Activated naive CD4-positive, alpha-beta T cell treated with anti-CD3 and anti-CD28 coated beads, Interleukin-2, amount 50 U/mL, for 72 hours (primary cell): ENCODE measurements around the gene INSYN2A. TPM values are rescaled to one million over a fixed set of nuclear protein-coding genes. Genes with fewer than 3 reads are reported as not detected.

Experiments
- ATAC-seq, 2 donors: fragments of 150-1000 bp; cut with Tn5 transposase; 2 replicates each; pipeline ENCODE4 v1.10.0; 2021; ENCODE audit warnings: mild to moderate bottlenecking in 2 of 2, moderate library complexity in 2 of 2
- DNase-seq, 2 donors: peaks; one replicate each; pipeline ENCODE4 v3.0.0; 2021 to 2022; ENCODE audit warnings: low spot score in 2 of 2
- H3K27ac Mint-ChIP-seq, 2 donors: one replicate each; pipeline ENCODE4 v1.8.0; 2022; ENCODE audit warnings: mild to moderate bottlenecking in 2 of 2, mixed read lengths in 2 of 2
- H3K36me3 Mint-ChIP-seq, 2 donors: one replicate each; pipeline ENCODE4 v1.8.0; 2022; ENCODE audit warnings: mixed read lengths in 2 of 2
- H3K9me3 Mint-ChIP-seq, 2 donors: one replicate each; pipeline ENCODE4 v1.8.0; 2022; ENCODE audit warnings: mixed read lengths in 2 of 2
- total RNA-seq, 2 donors: library from RNA; stranded (reverse); gene quantifications; one replicate each; pipeline ENCODE4 v1.2.3, GENCODE V29; 2022

Gene INSYN2A, protein sequence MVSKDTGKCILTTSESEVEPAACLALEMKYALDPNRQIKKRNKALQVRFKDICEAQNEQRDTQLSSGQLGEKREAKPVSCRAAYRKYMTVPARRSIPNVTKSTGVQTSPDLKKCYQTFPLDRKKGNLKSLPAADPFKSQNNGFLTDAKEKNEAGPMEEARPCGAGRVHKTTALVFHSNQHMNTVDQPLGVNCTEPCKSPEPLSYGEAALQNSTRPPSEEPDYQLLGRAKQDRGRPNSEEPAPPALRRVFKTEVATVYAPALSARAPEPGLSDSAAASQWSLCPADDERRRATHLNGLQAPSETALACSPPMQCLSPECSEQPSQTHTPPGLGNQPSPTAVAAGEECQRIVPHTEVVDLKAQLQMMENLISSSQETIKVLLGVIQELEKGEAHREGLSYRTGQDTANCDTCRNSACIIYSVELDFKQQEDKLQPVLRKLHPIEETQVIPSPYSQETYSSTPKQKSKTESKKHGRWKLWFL
- total RNA-seq, result not detected

DNA sequence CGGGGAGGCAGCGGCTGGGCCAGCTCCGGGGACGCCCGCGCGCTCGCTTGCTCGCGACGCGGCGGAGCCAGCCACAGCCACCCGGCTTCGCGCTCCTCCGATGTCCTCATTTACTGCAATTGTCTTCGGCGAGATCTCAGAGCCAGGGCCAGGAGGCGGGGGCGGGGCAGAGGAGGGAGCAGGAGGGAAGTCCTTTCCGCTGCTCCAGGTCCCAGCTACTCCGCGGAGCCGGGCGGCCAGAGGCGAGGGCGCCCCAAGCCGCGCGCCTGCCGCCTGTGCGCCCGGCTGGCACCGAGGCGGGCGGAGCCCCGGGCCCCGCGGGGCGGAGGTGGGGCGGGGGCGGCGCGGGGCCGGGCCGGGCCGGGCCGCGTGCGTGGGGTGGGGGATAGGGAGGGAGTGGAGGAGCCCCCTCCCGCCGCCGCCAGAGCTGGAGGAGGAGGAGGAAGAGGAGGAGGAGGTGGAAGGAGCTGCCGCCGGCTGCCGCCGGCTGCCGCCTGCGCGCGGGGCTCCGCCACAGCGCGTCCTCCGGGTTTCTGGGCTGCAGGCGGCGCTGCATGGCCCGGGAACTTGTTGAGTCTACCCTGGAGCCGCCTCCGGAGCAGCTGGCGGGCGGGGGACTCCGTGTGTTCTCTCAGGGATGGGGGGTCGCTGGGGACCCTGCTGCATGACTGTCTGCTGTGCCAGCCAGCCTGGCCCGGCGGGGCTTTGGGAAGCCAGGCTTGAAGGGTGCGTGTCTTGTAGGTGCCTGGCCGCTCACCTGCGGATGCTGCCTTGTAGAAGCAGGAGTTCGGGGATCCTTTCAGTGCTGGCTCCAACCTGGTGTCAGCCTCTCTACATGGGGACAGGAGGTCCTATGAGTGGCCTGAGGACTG is at the start of gene INSYN2A:
TSS of gene INSYN2A (minus strand) at position 310 of the 872 bp plus-strand sequence. CDS start 20,196 bp downstream, outside the sequence.
- DNase-seq, result no peak
- no peak within 1 kb of the TSS for H3K27ac Mint-ChIP-seq
- no peaks in the 10 kb centered on the region for H3K9me3 Mint-ChIP-seq
- H3K36me3 Mint-ChIP-seq, result no peaks in the 10 kb centered on the region
- ATAC-seq, result peak in 1 of 2 donors; percentile 40

GRCh38 chr10:127245456-127245855 is 49.1 kb upstream of the INSYN2A start:
- no peaks in the 10 kb centered on the region for H3K9me3 Mint-ChIP-seq

GRCh38 chr10:127243490-127244272 is 47.3 kb upstream of the INSYN2A start:
- Mint-ChIP-seq H3K36me3 (no peaks in the 10 kb centered on the region), H3K9me3 (no peaks in the 10 kb centered on the region), H3K27ac (no peak overlapping the region)
- DNase-seq (peak in 1 of 2 donors; percentile 32), ATAC-seq (peak in 1 of 2 donors; percentile 53)

More at GRCh38 chr10:127245456-127245855, 49.1 kb upstream of the INSYN2A start:
- DNase-seq (no peak), ATAC-seq (no peak)
- no peak overlapping the region for H3K27ac Mint-ChIP-seq
- H3K36me3 Mint-ChIP-seq, result no peaks in the 10 kb centered on the region

GRCh38 chr10:127242914-127243313 is 46.5 kb upstream of the INSYN2A start:
- Mint-ChIP-seq H3K36me3 (no peaks in the 10 kb centered on the region), H3K27ac (no peak overlapping the region), H3K9me3 (no peaks in the 10 kb centered on the region)
- DNase-seq (no peak), ATAC-seq (no peak)

- no peak for DNase-seq
- H3K27ac Mint-ChIP-seq, result no peak overlapping the region
- H3K9me3 Mint-ChIP-seq, result no peaks in the 10 kb centered on the region
These were observed 39.9 kb upstream of the INSYN2A start for GRCh38 chr10:127236266-127236665.

GRCh38 chr10:127234306-127234800 is 38.0 kb upstream of the INSYN2A start:
- Mint-ChIP-seq H3K27ac (no peak overlapping the region), H3K36me3 (no peaks in the 10 kb centered on the region), H3K9me3 (no peaks in the 10 kb centered on the region)
- no peak for DNase-seq
- ATAC-seq, result no peak

More at GRCh38 chr10:127236266-127236665, 39.9 kb upstream of the INSYN2A start:
- no peak for ATAC-seq
- H3K36me3 Mint-ChIP-seq, result no peaks in the 10 kb centered on the region

DNA sequence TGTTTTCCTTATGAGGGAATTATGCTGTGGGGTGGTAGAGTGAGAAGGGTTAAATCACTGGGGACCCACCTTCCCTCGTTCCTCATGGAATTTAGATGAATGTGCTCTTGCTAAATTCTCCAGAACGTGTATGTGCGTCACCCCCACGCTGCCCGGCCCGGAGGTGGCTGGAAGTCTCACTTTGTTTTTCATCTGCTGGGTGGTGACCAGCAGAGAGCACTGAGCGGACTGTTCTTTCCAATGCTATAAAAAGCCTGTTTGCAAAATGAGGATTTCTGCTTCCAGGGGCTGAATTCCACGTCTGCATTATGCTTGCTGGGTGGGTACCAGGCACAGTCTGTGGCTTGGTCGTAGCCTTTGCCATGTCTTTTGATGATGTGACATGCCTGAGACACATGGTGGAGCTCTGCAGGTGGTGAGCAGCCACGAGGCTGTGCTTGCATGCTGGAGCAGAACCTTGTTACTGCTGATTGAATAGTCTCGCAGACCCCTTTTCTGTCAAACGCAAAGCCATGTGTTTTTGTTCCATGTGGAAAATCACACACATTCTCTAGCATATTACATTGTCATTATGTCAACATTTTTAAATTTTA is 31.9 kb upstream of the INSYN2A start:
- H3K27ac Mint-ChIP-seq, result no peak overlapping the region
- DNase-seq, result no peak
- no peak for ATAC-seq
- H3K9me3 Mint-ChIP-seq, result no peaks in the 10 kb centered on the region
- H3K36me3 Mint-ChIP-seq, result no peaks in the 10 kb centered on the region

GRCh38 chr10:127227663-127228062 is 31.3 kb upstream of the INSYN2A start:
- Mint-ChIP-seq H3K36me3 (no peaks in the 10 kb centered on the region), H3K9me3 (no peaks in the 10 kb centered on the region), H3K27ac (no peak overlapping the region)
- ATAC-seq (no peak), DNase-seq (no peak)

- Mint-ChIP-seq H3K36me3 (no peaks in the 10 kb centered on the region), H3K27ac (no peak overlapping the region), H3K9me3 (no peaks in the 10 kb centered on the region)
- no peak for ATAC-seq
- DNase-seq, result no peak
These were observed 30.6 kb upstream of the INSYN2A start for GRCh38 chr10:127227027-127227426.

- no peaks in the 10 kb centered on the region for H3K36me3 Mint-ChIP-seq
- H3K27ac Mint-ChIP-seq, result no peak overlapping the region
- DNase-seq (no peak), ATAC-seq (no peak)
- peaks cover 0 to 7% of the 10 kb centered on the region in 2 donors for H3K9me3 Mint-ChIP-seq
These were observed 24.9 kb upstream of the INSYN2A start for GRCh38 chr10:127221281-127221680.

GRCh38 chr10:127218658-127219057 is 22.3 kb upstream of the INSYN2A start:
- no peaks in the 10 kb centered on the region for H3K36me3 Mint-ChIP-seq
- H3K27ac Mint-ChIP-seq, result no peak overlapping the region
- peaks cover 0 to 7% of the 10 kb centered on the region in 2 donors for H3K9me3 Mint-ChIP-seq
- ATAC-seq (no peak), DNase-seq (no peak)

GRCh38 chr10:127216786-127217185 is 20.4 kb upstream of the INSYN2A start:
- H3K36me3 Mint-ChIP-seq, result no peaks in the 10 kb centered on the region
- H3K9me3 Mint-ChIP-seq, result peaks cover 0 to 7% of the 10 kb centered on the region in 2 donors
- DNase-seq (no peak), ATAC-seq (no peak)
- H3K27ac Mint-ChIP-seq, result no peak overlapping the region

DNA sequence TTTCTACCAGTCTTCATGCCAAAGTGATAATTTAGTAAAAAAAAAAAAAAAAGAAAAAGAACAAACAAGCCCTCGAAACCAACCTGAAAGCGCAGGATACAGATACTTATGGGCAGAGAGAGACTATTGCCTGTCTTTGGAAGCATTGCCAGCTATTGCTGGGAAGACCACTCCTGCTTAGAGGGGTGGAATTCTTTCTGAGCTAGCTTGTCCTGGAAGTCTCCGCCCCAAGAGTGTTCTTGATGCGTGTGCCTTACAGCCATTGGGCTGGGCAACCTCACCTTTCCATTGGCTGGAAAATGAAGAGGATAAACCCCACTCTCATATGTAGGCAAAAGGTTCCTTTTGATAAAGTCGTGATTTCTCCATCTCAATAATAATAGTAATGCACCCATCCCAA is 19.9 kb upstream of the INSYN2A start:
- ATAC-seq (no peak), DNase-seq (no peak)
- H3K27ac Mint-ChIP-seq, result no peak overlapping the region
- peaks cover 0 to 7% of the 10 kb centered on the region in 2 donors for H3K9me3 Mint-ChIP-seq
- no peaks in the 10 kb centered on the region for H3K36me3 Mint-ChIP-seq

DNA sequence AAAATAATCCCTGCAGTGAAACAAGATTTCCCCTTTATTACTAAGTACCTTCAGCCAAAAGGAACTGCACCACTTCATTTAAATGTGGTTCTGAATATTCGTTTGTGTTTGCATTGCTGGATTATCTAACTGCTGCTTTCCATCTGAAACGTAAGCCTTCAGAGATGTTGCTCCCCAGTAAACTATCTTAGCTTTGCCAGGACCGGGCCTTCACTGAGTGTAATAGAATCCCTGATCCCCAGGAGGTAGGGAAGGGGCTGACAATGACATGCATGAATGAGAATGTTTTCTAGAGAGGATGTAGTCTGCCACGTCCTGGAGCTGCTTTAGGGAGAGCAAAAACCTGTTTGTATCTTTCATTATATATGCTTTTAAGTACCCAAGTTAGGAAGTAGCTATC is 19.5 kb upstream of the INSYN2A start:
- DNase-seq (no peak), ATAC-seq (no peak)
- Mint-ChIP-seq H3K27ac (no peak overlapping the region), H3K36me3 (no peaks in the 10 kb centered on the region), H3K9me3 (peaks cover 0 to 7% of the 10 kb centered on the region in 2 donors)

DNA sequence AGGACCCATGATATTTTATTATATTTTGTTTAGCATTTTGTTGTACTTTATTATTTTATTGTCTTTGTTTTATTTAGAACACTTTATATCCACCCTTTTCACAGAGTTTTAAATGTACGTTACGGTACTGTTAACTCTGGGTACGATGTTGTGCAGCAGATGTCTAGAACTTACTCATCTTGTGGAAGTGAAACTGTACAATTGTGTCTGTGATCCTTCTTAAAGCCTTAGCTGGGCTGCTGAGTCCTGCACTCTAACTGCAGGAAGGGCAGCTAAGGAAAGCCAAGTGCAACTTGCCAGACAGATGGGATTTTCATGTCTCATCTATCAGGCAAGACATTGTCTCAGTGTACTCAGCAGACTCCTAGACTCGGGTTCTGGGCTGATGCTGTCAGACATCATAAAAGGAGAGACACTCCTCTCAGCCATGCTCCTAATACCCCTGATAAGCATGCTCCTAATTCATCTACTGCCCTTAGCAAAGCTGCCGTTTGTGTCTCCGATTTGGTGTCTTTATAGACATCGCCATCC is 14.6 kb upstream of the INSYN2A start:
- ATAC-seq, result no peak
- DNase-seq, result no peak
- no peaks in the 10 kb centered on the region for H3K9me3 Mint-ChIP-seq
- H3K27ac Mint-ChIP-seq, result no peak overlapping the region
- no peaks in the 10 kb centered on the region for H3K36me3 Mint-ChIP-seq

- DNase-seq, result no peak
- no peak overlapping the region for H3K27ac Mint-ChIP-seq
- ATAC-seq, result no peak
- no peaks in the 10 kb centered on the region for H3K36me3 Mint-ChIP-seq
- H3K9me3 Mint-ChIP-seq, result no peaks in the 10 kb centered on the region
These were observed 10.7 kb upstream of the INSYN2A start for GRCh38 chr10:127207081-127207480.
